GM12878 (cell line): ENCODE measurements around the gene SH3GL2. TPM values are rescaled to one million over a fixed set of nuclear protein-coding genes. Genes with fewer than 3 reads are reported as not detected.

Source experiments
- ATAC-seq: fragments of 200-7000 bp; cut with Tn5 transposase; 3 replicates; pipeline ENCODE4 v1.9.1; 2020; ENCODE audit warnings: mild to moderate bottlenecking, moderate library complexity
- BruUV-seq: library from RNA; stranded (reverse); fragments of 400-500 nt; replicated peaks from 2 replicates; lab custom pipeline; 2021; lab: Mats Ljungman, UMichigan
- CTCF ChIA-PET: fragments of 300-600 bp; sonication (Branson Sonifier 250); formaldehyde crosslinking; extraction: SDS; loops from one replicate; lab custom pipeline; 2021; ENCODE audit warnings: inconsistent platforms; lab: Yijun Ruan, JAX
- POLR2A ChIA-PET: fragments of 350-600 bp; formaldehyde crosslinking; extraction: SDS; loops from one replicate; lab custom pipeline; 2021; ENCODE audit warnings: inconsistent platforms; lab: Charles Lee
- RAD21 ChIA-PET: fragments of 300-600 bp; sonication (Branson Sonifier 250); formaldehyde crosslinking; loops from one replicate; lab custom pipeline; 2023; ENCODE audit warnings: antibody characterized with exemption; ENCODE audit not compliant: unreplicated experiment; lab: Charles Lee
- SMC1A ChIA-PET: fragments of 300-600 bp; sonication (Branson Sonifier 250); formaldehyde crosslinking; loops from one replicate; lab custom pipeline; 2023; ENCODE audit not compliant: unreplicated experiment, uncharacterized antibody; lab: Charles Lee
- DNase-seq: peaks from one replicate; pipeline ENCODE4 v3.0.0-alpha.2; 2011; ENCODE audit warnings: low read depth, low spot score
- FAIRE-seq: peaks from 3 replicates; lab custom pipeline; 2011; peaks lifted over from hg19 to GRCh38; lab: Jason Lieb, UNC
- H2AFZ ChIP-seq: 2 replicates; pipeline ENCODE4 v1.6.0; 2011; ENCODE audit warnings: low read depth, low read length, control low read depth; ENCODE audit not compliant: control insufficient read depth
- H3K27ac ChIP-seq: 2 replicates; pipeline ENCODE4 v1.5.1; 2011; ENCODE audit warnings: control low read depth; ENCODE audit not compliant: control insufficient read depth, insufficient read depth
- H3K27me3 ChIP-seq, 2 experiments: replicated peaks in 1 of 2; 2 replicates each; pipeline versions ENCODE4 v1.6.0 to v1.6.1; 2011; ENCODE audit warnings: low read length in 1 of 2; ENCODE audit not compliant: control insufficient read depth in 2 of 2, insufficient read depth in 2 of 2
- H3K36me3 ChIP-seq, 2 experiments: 2 replicates each; pipeline ENCODE4 v1.5.1; 2011; ENCODE audit warnings: low read length in 1 of 2; ENCODE audit not compliant: control insufficient read depth in 2 of 2, insufficient read depth in 2 of 2
- H3K4me1 ChIP-seq: 2 replicates; pipeline ENCODE4 v1.6.1; 2011; ENCODE audit warnings: mild to moderate bottlenecking, low read length, moderate library complexity, mixed read lengths; ENCODE audit not compliant: control insufficient read depth, insufficient read depth
- H3K4me2 ChIP-seq: 2 replicates; pipeline ENCODE4 v1.6.0; 2011; ENCODE audit warnings: control low read depth; ENCODE audit not compliant: control insufficient read depth, insufficient read depth
- H3K4me3 ChIP-seq: fragments of 200-600 bp; sonication (generic); 2 replicates; pipeline ENCODE4 v1.5.1; 2016
- H3K79me2 ChIP-seq: 2 replicates; pipeline ENCODE4 v1.6.0; 2011; ENCODE audit warnings: low read length; ENCODE audit not compliant: control insufficient read depth, insufficient read depth
- H3K9ac ChIP-seq: 2 replicates; pipeline ENCODE4 v1.8.0; 2011; ENCODE audit warnings: low read length, control low read depth, mixed read lengths; ENCODE audit not compliant: control insufficient read depth, insufficient read depth
- H3K9me3 ChIP-seq: replicated peaks from 3 replicates; pipeline ENCODE4 v1.5.1; 2011; ENCODE audit warnings: mild to moderate bottlenecking, low read length; ENCODE audit not compliant: control insufficient read depth, insufficient read depth
- H4K20me1 ChIP-seq: 2 replicates; pipeline ENCODE4 v1.6.0; 2011; ENCODE audit not compliant: control insufficient read depth, insufficient read depth
- WGBS: methylation state at CpG from one replicate; pipeline ENCODE4 v1.1.6; 2016; ENCODE audit warnings: low lambda C conversion rate; ENCODE audit not compliant: insufficient replicate concordance, insufficient coverage; ENCODE audit errors: missing lambda C conversion rate; 5-methylcytosine and 5-hydroxymethylcytosine counted together
- in situ Hi-C: fragments of 300-500 bp; cut with MboI; formaldehyde crosslinking; loops from 9 replicates; pipeline ENCODE4 v1.14.3; 2018; ENCODE audit warnings: mixed read lengths
- intact Hi-C: fragments of 100-400 bp; cut with micrococcal nuclease; formaldehyde crosslinking; loops from one replicate; pipeline ENCODE4 v1.14.2; 2022; ENCODE audit not compliant: unreplicated experiment
- polyA plus RNA-seq, 11 experiments: library from polyadenylated mRNA; depleted of rRNA in 4 of 11; unstranded in 6 of 11; stranded (reverse) in 5 of 11; fragments of >200 nt; fragmentation: Nextera tagmentation in 4 of 11; fragmentation: Illumina TruSeq in 1 of 11; extraction: Ambion mirVana in 4 of 11; extraction: Trizol in 1 of 11; gene quantifications; 1 replicate in 1 of 11; 2 replicates in 10 of 11; pipeline versions ENCODE4 v1.2.1 to v1.2.3, GENCODE V29; 2011 to 2016; ENCODE audit warnings: inconsistent platforms in 2 of 11, missing spikeins in 2 of 11, low read depth in 1 of 11
- total RNA-seq, 4 experiments: library from RNA; depleted of rRNA in 3 of 4; stranded (reverse); fragments of >200 nt in 3 of 4; fragmentation: Illumina TruSeq in 1 of 4; extraction: Trizol in 1 of 4; gene quantifications; 2 replicates each; pipeline versions ENCODE4 v1.2.1 to v1.2.3, GENCODE V29; 2013 to 2021
- TF ChIP-seq, protein P1 (sequence below): fragments of 450-650 bp; IDR thresholded peaks from 2 replicates; pipeline ENCODE4 v1.6.1; 2017; ENCODE audit warnings: mild to moderate bottlenecking, moderate library complexity
- TF ChIP-seq, protein P2 (sequence below): fragments of 450-650 bp; IDR thresholded peaks from 2 replicates; pipeline ENCODE4 v1.6.1; 2018; ENCODE audit warnings: borderline replicate concordance, mild to moderate bottlenecking; ENCODE audit not compliant: partially characterized antibody
- TF ChIP-seq, protein P3 (sequence below): IDR thresholded peaks from 2 replicates; pipeline ENCODE4 v1.6.1; 2012; ENCODE audit warnings: improper control_type of control experiment, low read depth, low read length; ENCODE audit not compliant: insufficient replicate concordance

The SH3GL2 gene
- total and polyA plus RNA-seq, 10 of the 15 experiments (the other 5 are each of a cell fraction or from before 2014, with no cell fraction given): not detected

DNA sequence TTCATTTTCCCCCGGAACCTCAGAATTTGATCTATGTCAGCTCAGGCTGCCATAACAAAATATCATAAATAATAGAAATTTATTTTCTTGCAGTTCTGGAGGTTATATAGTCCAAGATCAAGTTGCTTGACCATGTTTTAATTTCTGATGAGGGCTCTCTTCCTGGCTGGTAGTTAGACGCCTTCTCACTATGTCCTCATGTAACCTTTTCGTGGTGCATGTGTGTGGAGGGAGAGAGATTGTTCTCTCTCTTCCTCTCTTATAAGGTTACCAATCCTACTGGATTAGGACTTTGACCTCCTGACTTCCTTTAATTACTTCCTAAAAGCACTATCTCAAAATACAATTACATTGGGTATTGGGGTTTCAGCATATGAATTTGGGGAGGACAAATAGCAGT lies 198.6 kb downstream of the SH3GL2 start (continued):
- TF ChIP-seq, protein P1, sequence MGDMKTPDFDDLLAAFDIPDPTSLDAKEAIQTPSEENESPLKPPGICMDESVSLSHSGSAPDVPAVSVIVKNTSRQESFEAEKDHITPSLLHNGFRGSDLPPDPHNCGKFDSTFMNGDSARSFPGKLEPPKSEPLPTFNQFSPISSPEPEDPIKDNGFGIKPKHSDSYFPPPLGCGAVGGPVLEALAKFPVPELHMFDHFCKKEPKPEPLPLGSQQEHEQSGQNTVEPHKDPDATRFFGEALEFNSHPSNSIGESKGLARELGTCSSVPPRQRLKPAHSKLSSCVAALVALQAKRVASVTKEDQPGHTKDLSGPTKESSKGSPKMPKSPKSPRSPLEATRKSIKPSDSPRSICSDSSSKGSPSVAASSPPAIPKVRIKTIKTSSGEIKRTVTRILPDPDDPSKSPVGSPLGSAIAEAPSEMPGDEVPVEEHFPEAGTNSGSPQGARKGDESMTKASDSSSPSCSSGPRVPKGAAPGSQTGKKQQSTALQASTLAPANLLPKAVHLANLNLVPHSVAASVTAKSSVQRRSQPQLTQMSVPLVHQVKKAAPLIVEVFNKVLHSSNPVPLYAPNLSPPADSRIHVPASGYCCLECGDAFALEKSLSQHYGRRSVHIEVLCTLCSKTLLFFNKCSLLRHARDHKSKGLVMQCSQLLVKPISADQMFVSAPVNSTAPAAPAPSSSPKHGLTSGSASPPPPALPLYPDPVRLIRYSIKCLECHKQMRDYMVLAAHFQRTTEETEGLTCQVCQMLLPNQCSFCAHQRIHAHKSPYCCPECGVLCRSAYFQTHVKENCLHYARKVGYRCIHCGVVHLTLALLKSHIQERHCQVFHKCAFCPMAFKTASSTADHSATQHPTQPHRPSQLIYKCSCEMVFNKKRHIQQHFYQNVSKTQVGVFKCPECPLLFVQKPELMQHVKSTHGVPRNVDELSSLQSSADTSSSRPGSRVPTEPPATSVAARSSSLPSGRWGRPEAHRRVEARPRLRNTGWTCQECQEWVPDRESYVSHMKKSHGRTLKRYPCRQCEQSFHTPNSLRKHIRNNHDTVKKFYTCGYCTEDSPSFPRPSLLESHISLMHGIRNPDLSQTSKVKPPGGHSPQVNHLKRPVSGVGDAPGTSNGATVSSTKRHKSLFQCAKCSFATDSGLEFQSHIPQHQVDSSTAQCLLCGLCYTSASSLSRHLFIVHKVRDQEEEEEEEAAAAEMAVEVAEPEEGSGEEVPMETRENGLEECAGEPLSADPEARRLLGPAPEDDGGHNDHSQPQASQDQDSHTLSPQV: no peak
- TF ChIP-seq, protein P2, sequence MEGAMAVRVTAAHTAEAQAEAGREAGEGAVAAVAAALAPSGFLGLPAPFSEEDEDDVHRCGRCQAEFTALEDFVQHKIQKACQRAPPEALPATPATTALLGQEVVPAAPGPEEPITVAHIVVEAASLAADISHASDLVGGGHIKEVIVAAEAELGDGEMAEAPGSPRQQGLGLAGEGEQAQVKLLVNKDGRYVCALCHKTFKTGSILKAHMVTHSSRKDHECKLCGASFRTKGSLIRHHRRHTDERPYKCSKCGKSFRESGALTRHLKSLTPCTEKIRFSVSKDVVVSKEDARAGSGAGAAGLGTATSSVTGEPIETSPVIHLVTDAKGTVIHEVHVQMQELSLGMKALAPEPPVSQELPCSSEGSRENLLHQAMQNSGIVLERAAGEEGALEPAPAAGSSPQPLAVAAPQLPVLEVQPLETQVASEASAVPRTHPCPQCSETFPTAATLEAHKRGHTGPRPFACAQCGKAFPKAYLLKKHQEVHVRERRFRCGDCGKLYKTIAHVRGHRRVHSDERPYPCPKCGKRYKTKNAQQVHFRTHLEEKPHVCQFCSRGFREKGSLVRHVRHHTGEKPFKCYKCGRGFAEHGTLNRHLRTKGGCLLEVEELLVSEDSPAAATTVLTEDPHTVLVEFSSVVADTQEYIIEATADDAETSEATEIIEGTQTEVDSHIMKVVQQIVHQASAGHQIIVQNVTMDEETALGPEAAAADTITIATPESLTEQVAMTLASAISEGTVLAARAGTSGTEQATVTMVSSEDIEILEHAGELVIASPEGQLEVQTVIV: no peak

DNA sequence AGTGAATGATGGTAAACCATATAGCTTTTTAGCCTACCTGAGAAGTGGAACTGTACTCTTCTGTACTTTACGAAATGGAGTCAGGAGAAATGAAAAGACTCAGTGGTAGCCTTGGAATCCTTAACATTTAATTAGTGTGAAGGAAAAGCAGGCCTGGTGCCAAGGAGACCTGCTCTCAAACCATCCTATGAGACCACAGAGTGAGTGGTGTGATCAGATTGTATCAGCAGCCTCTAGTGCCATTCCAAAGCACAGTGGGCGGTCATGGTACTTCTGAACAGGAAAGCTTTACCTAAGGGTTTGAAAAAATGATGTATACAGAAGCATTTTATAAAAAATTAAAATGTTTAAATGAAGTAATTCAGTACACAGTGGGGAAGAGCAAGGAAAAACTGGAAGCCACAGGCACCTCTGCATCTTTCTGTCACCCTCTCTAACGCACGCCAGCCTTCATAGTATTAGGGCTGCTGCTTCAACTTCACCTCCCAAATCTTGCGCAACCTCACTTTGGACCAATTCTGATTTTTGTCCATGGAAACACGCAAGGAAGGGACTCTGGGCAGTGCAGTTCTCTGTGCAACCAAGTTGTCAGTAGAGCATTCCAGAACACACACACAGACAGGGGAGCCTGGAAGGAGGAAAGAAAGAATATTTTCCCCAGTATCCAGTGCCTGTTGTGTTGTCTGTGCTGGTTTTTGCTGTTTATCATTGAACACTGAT lies 203.7 kb downstream of the SH3GL2 start:
- no TSS peak for BruUV-seq
- H3K4me1 ChIP-seq: no peaks in the 10 kb centered on the region
- CTCF ChIA-PET: interaction anchor here (1.3 kb wide), 1 partner anchor 250 kb away, joined by 3 read pairs; no protein-coding TSS in a partner anchor
- no peaks in the 10 kb centered on the region for H3K9me3 ChIP-seq
- H3K36me3 ChIP-seq: no peaks in the 10 kb centered on the region
- 34% methylated on average over 6 of the region's 6 CpGs for WGBS
- no peak overlapping the region for H3K4me2 ChIP-seq
- no peak overlapping the region for H3K27ac ChIP-seq
- no peak for DNase-seq
- H3K27me3 ChIP-seq: no peaks in the 10 kb centered on the region
- RAD21 ChIA-PET: no interaction called here
- ATAC-seq: no peak
- FAIRE-seq: no peak
- TF ChIP-seq, protein P3, sequence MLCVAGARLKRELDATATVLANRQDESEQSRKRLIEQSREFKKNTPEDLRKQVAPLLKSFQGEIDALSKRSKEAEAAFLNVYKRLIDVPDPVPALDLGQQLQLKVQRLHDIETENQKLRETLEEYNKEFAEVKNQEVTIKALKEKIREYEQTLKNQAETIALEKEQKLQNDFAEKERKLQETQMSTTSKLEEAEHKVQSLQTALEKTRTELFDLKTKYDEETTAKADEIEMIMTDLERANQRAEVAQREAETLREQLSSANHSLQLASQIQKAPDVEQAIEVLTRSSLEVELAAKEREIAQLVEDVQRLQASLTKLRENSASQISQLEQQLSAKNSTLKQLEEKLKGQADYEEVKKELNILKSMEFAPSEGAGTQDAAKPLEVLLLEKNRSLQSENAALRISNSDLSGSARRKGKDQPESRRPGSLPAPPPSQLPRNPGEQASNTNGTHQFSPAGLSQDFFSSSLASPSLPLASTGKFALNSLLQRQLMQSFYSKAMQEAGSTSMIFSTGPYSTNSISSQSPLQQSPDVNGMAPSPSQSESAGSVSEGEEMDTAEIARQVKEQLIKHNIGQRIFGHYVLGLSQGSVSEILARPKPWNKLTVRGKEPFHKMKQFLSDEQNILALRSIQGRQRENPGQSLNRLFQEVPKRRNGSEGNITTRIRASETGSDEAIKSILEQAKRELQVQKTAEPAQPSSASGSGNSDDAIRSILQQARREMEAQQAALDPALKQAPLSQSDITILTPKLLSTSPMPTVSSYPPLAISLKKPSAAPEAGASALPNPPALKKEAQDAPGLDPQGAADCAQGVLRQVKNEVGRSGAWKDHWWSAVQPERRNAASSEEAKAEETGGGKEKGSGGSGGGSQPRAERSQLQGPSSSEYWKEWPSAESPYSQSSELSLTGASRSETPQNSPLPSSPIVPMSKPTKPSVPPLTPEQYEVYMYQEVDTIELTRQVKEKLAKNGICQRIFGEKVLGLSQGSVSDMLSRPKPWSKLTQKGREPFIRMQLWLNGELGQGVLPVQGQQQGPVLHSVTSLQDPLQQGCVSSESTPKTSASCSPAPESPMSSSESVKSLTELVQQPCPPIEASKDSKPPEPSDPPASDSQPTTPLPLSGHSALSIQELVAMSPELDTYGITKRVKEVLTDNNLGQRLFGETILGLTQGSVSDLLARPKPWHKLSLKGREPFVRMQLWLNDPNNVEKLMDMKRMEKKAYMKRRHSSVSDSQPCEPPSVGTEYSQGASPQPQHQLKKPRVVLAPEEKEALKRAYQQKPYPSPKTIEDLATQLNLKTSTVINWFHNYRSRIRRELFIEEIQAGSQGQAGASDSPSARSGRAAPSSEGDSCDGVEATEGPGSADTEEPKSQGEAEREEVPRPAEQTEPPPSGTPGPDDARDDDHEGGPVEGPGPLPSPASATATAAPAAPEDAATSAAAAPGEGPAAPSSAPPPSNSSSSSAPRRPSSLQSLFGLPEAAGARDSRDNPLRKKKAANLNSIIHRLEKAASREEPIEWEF: no peak
- no peaks in the 10 kb centered on the region for H4K20me1 ChIP-seq
- POLR2A ChIA-PET: no interaction called here
- no peak overlapping the region for H3K4me3 ChIP-seq
- no peak overlapping the region for H2AFZ ChIP-seq
- in situ Hi-C loops: no loop called here
- H3K9ac ChIP-seq: no peak overlapping the region
- SMC1A ChIA-PET: interaction anchor here (0.8 kb wide), 1 partner anchor 32 kb away, joined by 3 read pairs; no protein-coding TSS in a partner anchor
- H3K79me2 ChIP-seq: no peaks in the 10 kb centered on the region
- intact Hi-C loops: no loop called here
